HG03108 (cell line): Measurements from ENCODE around the gene DAPK3.
"Not testable (repeated sequence)": the region's sequence is repeated elsewhere in the genome, so short reads cannot be mapped to it uniquely, and the experiment has no call there.

ENCODE experiments used
- ATAC-seq: cut with Tn5 transposase; IDR thresholded peaks from one replicate; pipeline ENCODE4 v1.9.1; 2021; ENCODE audit warnings: moderate library complexity; ENCODE audit not compliant: unreplicated experiment

The DAPK3 gene

GRCh38 chr19:3979289-3979673 lies 8.4 kb upstream of the DAPK3 start:
- no peak for ATAC-seq

DNA sequence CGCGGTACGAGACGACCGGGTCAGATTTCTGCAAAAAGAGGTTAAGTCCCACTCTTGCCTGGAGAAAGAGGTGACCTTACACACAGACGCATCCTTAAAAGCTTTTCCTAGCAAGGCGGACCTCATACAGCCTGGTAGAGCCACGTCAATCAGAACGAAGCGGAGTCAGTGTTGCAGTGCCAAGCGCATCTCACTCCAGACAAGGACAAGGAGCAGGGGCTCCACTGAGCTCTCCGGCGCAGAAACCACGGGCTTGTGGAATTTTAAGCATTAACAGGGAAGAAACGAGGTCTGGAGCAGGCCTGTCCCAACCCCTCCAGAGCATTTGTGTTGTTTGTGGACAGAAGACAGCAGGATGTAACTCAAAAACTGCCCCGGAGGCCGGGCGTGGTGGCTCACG lies 7.2 kb upstream of the DAPK3 start:
- ATAC-seq: no peak

DNA sequence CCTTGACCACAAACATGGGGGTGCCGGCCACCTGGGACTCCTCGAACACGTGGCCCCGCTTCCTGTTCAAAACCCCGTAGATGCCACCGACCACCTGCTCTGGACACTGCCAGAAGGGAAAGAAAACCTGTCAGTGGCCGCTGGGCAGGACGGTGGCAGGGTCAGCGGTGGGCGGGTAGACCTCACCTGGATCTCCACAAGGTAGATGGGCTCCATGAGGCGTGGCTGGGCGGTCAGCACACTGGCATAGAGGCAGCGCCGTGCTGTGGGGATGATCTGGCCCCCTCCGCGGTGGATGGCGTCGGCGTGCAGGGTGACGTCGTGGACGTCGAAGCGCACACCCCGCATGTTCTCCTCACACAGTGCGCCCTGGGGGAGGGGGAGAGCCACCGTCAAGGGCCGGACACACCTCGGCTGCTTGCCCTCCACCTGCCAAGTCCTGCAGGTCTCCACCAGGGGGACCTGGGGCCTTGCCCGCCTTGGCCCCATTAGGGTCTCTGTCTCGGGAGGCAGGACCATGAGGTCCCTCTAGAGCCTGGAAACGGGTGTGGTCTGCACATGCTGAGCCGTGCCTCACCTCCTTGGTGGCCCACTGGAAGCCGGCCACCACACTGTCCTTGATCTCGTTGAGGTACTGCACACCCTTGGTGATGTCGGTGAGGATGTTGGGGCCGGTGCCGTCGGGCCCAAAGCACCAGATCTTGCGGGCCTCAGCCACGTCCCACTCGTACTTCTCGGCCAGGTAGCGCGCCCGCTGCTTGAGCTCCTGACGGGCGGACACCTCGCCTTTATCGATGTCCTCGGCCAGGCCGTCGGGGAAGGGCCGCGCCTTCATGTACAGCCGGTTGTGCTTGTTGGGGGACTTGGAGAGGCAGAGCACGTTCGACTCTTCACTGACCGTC lies 6.6 kb upstream of the DAPK3 start:
- ATAC-seq: no peak

- ATAC-seq: no peak
These were observed 5.8 kb upstream of the DAPK3 start for GRCh38 chr19:3976495-3977241.

- ATAC-seq: no peak
These were observed 4.8 kb upstream of the DAPK3 start for GRCh38 chr19:3975637-3976087.

DNA sequence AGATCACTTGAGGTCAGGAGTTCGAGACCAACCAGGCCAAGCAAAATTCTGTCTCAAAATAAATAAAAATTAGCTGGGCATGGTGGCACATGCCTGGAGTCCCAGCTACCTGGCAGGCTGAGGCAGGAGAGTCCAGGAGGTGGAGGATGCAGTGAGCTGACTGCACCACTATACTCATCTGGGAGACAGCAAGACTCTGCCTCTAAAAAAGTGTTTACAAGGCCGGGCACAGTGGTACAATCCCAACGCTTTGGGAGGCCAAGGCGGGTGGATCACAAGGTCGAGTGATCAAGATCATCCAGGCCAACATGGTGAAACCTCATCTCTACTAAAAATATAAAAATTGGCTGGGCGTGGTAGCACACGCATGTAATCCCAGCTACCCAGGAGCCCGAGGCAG lies 4.2 kb upstream of the DAPK3 start:
- no peak for ATAC-seq

- ATAC-seq: no peak
These were observed 539 bp downstream of the DAPK3 start for GRCh38 chr19:3970313-3970807.

- ATAC-seq: no peak
These were observed 1.2 kb downstream of the DAPK3 start for GRCh38 chr19:3969435-3970312.

DNA sequence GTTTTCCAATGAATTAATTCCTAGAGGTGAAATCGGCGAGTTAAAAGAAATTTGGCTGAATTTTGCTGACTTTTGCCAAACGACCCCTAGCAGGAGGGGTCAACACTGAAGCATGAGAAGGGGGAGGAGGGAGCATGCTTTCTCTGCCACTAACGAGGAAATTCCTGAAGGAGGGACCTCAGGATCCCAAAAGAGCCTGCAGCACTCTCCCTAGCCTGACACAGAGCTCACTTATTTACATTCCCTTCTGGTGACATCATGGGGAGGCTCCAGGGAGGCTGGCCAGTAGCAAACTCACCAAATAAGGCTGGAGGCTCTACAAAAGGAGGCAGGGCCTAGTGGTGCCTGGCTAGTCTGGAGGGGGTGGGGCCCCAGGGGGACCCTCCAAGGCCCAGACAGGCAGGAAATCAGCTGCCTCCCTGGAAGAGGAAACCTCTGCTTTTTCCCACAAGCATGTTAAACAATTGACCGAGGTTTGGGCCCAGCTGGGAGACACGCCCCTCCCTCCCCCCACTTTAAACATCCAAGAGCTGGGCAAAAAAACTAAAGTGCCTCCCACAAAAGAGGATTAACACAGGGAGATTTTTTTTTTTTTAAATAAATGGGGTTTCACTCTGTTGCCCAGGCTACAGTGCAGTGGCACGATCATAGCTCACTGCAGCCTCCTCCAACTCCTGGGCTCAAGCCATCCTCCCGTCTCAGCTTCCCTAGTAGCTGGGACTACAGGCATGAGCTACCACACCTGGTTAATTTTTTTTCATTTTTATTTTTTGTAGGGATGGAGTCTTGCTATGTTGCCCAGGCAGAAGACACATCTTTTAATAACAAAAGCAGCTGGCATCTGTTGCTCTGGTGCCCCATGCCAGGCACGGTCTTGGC lies 2.1 kb downstream of the DAPK3 start:
- no peak for ATAC-seq

DNA sequence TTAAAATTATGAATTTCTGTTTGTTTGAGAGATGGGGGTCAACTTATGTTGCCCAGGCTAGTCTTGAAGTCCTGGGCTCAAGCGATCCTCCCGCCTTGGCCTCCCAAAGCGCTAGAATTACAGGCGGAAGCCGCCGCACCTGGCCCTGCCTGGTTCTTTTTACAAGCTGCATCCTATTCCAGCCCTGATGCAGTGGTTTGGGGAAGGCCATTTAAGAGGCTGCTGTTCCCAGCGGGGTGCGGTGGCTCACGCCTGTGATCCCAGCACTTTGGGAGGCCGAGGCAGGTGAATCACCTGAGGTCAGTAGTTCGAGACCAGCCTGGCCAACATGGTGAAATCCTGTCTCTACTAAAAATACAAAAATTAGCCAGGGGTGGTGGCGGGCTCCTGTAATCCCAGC lies 2.9 kb downstream of the DAPK3 start:
- not testable (repeated sequence) for ATAC-seq

DNA sequence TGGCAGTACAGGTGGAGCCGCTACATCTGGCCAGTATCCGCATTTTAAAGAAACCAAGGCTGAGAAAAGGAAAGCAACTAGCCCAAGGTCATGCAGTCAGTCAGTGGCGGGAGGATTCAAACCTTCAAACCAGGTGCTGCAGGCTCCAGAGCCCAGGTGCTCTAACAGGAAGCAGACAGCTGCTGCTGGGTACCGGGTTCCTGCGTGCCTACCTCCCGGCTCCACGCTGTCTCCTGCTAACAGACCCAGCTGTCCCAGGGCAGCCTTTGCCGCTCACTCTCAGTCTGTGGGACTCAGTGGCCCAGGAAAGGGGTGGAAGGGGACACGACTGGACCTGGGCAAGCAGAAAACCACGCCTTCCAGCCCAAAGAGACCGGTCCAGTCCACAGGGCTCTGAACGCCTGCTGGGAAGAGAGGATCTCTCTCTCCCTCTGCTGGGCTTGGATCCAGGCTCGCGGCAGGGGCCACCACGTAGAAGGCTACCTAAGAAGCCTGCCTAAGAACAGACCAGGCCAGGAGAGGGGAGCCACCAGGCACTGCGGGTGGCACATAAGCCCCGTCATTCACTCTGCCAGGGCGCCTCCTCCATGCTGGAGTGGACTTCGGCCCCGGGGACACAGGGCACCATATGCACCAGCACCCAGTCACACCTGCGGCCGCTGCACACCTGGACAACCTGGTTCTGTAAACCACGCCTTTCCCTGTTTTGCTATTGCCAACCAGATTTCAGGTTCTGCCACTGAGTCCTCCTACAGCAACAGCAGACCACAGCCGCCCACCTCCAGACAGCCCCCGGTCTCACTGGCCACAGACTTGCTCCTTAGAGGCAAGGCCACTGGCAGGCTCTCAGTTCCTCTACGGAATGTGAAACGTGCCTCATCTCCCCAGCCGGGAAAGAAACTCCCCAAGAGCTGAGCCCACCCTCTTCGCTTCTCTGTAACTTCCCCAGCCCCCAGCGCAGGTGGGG lies 4.6 kb downstream of the DAPK3 start:
- ATAC-seq: no peak

- no peak for ATAC-seq
These were observed 6.4 kb downstream of the DAPK3 start for GRCh38 chr19:3964256-3965194.

GRCh38 chr19:3963458-3964255 lies 7.2 kb downstream of the DAPK3 start:
- ATAC-seq: no peak

DNA sequence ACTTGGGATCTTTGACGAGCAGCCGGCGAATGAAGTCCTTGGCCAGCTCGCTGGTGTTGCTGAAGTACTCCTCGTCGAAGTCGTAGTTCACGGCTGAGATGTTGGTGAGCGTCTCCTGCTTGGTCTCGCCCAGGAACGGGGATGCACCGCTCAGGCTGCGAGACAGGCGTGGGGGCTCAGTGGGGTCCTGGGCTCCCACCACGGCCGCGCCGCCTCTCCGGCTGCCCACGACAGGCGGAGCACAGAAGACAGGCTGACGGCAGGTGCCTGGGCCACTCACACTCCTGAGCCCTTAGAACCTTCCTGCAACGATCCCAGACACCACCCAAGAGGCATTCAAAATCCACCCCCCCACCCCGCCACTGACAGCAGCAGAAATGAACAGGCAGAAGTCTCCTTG lies 9.9 kb downstream of the DAPK3 start:
- no peak for ATAC-seq

- ATAC-seq: no peak
These were observed 11.2 kb downstream of the DAPK3 start for GRCh38 chr19:3959766-3960131.

- no peak for ATAC-seq
These were observed 11.8 kb downstream of the DAPK3 start for GRCh38 chr19:3958836-3959765.
